GM21423 (cell line): Measurements from ENCODE around the gene EPHX1.

Experiments
- ATAC-seq: cut with Tn5 transposase; IDR thresholded peaks from one replicate; pipeline ENCODE4 v1.9.1; 2021; ENCODE audit warnings: mild to moderate bottlenecking, moderate library complexity; ENCODE audit not compliant: unreplicated experiment

The EPHX1 gene

GRCh38 chr1:225840223-225840610, 30.3 kb downstream of the EPHX1 start:
- ATAC-seq, result no peak

GRCh38 chr1:225840713-225841112, 30.8 kb downstream of the EPHX1 start:
- ATAC-seq, result no peak

- ATAC-seq, result no peak
Measured at GRCh38 chr1:225842074-225842473, 32.1 kb downstream of the EPHX1 start.

GRCh38 chr1:225842788-225843425, 33.0 kb downstream of the EPHX1 start:
- no peak for ATAC-seq

- ATAC-seq, result no peak
Measured at GRCh38 chr1:225843426-225843795, 33.5 kb downstream of the EPHX1 start.

GRCh38 chr1:225844236-225845061, 34.5 kb downstream of the EPHX1 start:
- no peak for ATAC-seq

GRCh38 chr1:225845097-225845496, 35.2 kb downstream of the EPHX1 start:
- no peak for ATAC-seq

GRCh38 chr1:225845571-225846259, 35.8 kb downstream of the EPHX1 start:
- ATAC-seq, result no peak

GRCh38 chr1:225846331-225847310, 36.7 kb downstream of the EPHX1 start:
- ATAC-seq, result no peak

GRCh38 chr1:225847610-225848009, 37.7 kb downstream of the EPHX1 start:
- peak; percentile 2 for ATAC-seq

- ATAC-seq, result peak; percentile 62
Measured at GRCh38 chr1:225848030-225848955, 38.4 kb downstream of the EPHX1 start.

GRCh38 chr1:225849925-225850324, 40.0 kb downstream of the EPHX1 start:
- no peak for ATAC-seq

- no peak for ATAC-seq
Measured at GRCh38 chr1:225850370-225850769, 40.4 kb downstream of the EPHX1 start.

- peak; percentile 56 for ATAC-seq
Measured at GRCh38 chr1:225851805-225852204, 41.9 kb downstream of the EPHX1 start.

- no peak for ATAC-seq
Measured at GRCh38 chr1:225852413-225853124, 42.6 kb downstream of the EPHX1 start.

GRCh38 chr1:225853441-225853840, 43.5 kb downstream of the EPHX1 start:
- ATAC-seq, result no peak

- ATAC-seq, result no peak
Measured at GRCh38 chr1:225855503-225856300, 45.8 kb downstream of the EPHX1 start.

- no peak for ATAC-seq
Measured at GRCh38 chr1:225857256-225857655, 47.3 kb downstream of the EPHX1 start.
